NCI-H2196 (cell line): ENCODE results near the gene SLC17A9.

Experiments
- DNase-seq: peaks from one replicate; lab custom pipeline; 2025; ENCODE audit not compliant: unreplicated experiment; lab: John Stamatoyannopoulos, UW

Gene SLC17A9

GRCh38 chr20:62967149-62967501 is 14.6 kb downstream of the SLC17A9 start:
- DNase-seq: no peak

GRCh38 chr20:62967628-62968351 is 15.3 kb downstream of the SLC17A9 start:
- DNase-seq: no peak

- DNase-seq: no peak
Observed at GRCh38 chr20:62968378-62969178, 16.1 kb downstream of the SLC17A9 start.

GRCh38 chr20:62969179-62969760 is 16.8 kb downstream of the SLC17A9 start:
- no peak for DNase-seq

- no peak for DNase-seq
Observed at GRCh38 chr20:62969939-62970306, 17.4 kb downstream of the SLC17A9 start.

GRCh38 chr20:62970307-62971210 is 18.1 kb downstream of the SLC17A9 start:
- no peak for DNase-seq

- DNase-seq: no peak
Observed at GRCh38 chr20:62971211-62971949, 18.9 kb downstream of the SLC17A9 start.

- DNase-seq: peak; percentile 86
Observed at GRCh38 chr20:62971950-62972844, 19.7 kb downstream of the SLC17A9 start.

- DNase-seq: no peak
Observed at GRCh38 chr20:62972845-62973745, 20.6 kb downstream of the SLC17A9 start.

- DNase-seq: no peak
Observed at GRCh38 chr20:62975251-62975760, 22.8 kb downstream of the SLC17A9 start.

- DNase-seq: no peak
Observed at GRCh38 chr20:62975812-62976508, 23.5 kb downstream of the SLC17A9 start.

GRCh38 chr20:62976886-62977285 is 24.4 kb downstream of the SLC17A9 start:
- DNase-seq: no peak

- DNase-seq: peak; percentile 67
Observed at GRCh38 chr20:62977613-62978560, 25.4 kb downstream of the SLC17A9 start.

- DNase-seq: no peak
Observed at GRCh38 chr20:62978561-62978943, 26.0 kb downstream of the SLC17A9 start.

- no peak for DNase-seq
Observed at GRCh38 chr20:62979310-62979709, 26.8 kb downstream of the SLC17A9 start.

- DNase-seq: no peak
Observed at GRCh38 chr20:62979876-62980373, 27.4 kb downstream of the SLC17A9 start.
